GM10847 (cell line): ENCODE data around the gene RIMKLB.

Experiments used
- POLR2A ChIP-seq: IDR thresholded peaks from 2 replicates; pipeline ENCODE4 v1.6.1; 2011; ENCODE audit not compliant: insufficient read length; ENCODE audit errors: extremely low read depth

RIMKLB gene

GRCh38 chr12:8697476-8698131 lies at the start of gene RIMKLB:
Gene RIMKLB, plus strand, starts transcription at chr12:8697991. Its CDS starts 15,876 bp downstream, at chr12:8713867.
- no peak for TF ChIP-seq POLR2A

GRCh38 chr12:8648576-8649205 lies 49.1 kb upstream of the RIMKLB start:
- TF ChIP-seq POLR2A: no peak

GRCh38 chr12:8655421-8655820 lies 42.4 kb upstream of the RIMKLB start:
- no peak for TF ChIP-seq POLR2A

- TF ChIP-seq POLR2A: no peak
Measured at GRCh38 chr12:8658346-8658745, 39.4 kb upstream of the RIMKLB start.

- TF ChIP-seq POLR2A: no peak
Measured at GRCh38 chr12:8661016-8661415, 36.8 kb upstream of the RIMKLB start.

- no peak for TF ChIP-seq POLR2A
Measured at GRCh38 chr12:8661751-8662150, 36.0 kb upstream of the RIMKLB start.

- no peak for TF ChIP-seq POLR2A
Measured at GRCh38 chr12:8662593-8662992, 35.2 kb upstream of the RIMKLB start, which contains the start of gene MFAP5. Gene MFAP5, minus strand, starts transcription at chr12:8662826. Its CDS starts 722 bp downstream, at chr12:8662104.

- no peak for TF ChIP-seq POLR2A
Measured at GRCh38 chr12:8664228-8664913, 33.4 kb upstream of the RIMKLB start.

GRCh38 chr12:8665759-8666158 lies 32.0 kb upstream of the RIMKLB start:
- TF ChIP-seq POLR2A: no peak

GRCh38 chr12:8667270-8667669 lies 30.5 kb upstream of the RIMKLB start:
- no peak for TF ChIP-seq POLR2A

GRCh38 chr12:8668441-8668840 lies 29.4 kb upstream of the RIMKLB start:
- no peak for TF ChIP-seq POLR2A

GRCh38 chr12:8672381-8672780 lies 25.4 kb upstream of the RIMKLB start:
- no peak for TF ChIP-seq POLR2A

- no peak for TF ChIP-seq POLR2A
Measured at GRCh38 chr12:8675591-8676036, 22.2 kb upstream of the RIMKLB start.

GRCh38 chr12:8676651-8677050 lies 21.1 kb upstream of the RIMKLB start:
- no peak for TF ChIP-seq POLR2A

GRCh38 chr12:8677362-8677761 lies 20.4 kb upstream of the RIMKLB start:
- no peak for TF ChIP-seq POLR2A

- TF ChIP-seq POLR2A: no peak
Measured at GRCh38 chr12:8678661-8679111, 19.1 kb upstream of the RIMKLB start.

- TF ChIP-seq POLR2A: no peak
Measured at GRCh38 chr12:8680533-8680932, 17.3 kb upstream of the RIMKLB start.
